HL-60 (cell line): ENCODE measurements around the gene BACH1.

Experiments used
- DNase-seq, 2 experiments: peaks; one replicate each; pipeline ENCODE4 v3.0.0-alpha.2; 2010 to 2020; ENCODE audit warnings: low read depth in 1 of 2, low spot score in 1 of 2
- H3K27ac ChIP-seq: fragments of 250-450 bp; sonication (Bioruptor Pico); replicated peaks from 2 replicates; pipeline ENCODE4 v1.5.1; 2020; ENCODE audit warnings: mild to moderate bottlenecking, moderate library complexity
- H3K27me3 ChIP-seq: fragments of 250-450 bp; sonication (Bioruptor Pico); 2 replicates; pipeline ENCODE4 v1.5.1; 2021; ENCODE audit warnings: mild to moderate bottlenecking, moderate library complexity; ENCODE audit not compliant: insufficient read depth, poor library complexity, severe bottlenecking
- H3K4me3 ChIP-seq: replicated peaks from 2 replicates; pipeline ENCODE4 v1.5.1; 2011; ENCODE audit warnings: mild to moderate bottlenecking, control low read depth, low read length; ENCODE audit not compliant: insufficient read depth
- GABPA ChIP-seq: IDR thresholded peaks from 2 replicates; pipeline ENCODE4 v1.6.1; 2012; ENCODE audit warnings: low read depth
- POLR2AphosphoS5 ChIP-seq: IDR thresholded peaks from 2 replicates; pipeline ENCODE4 v1.6.1; 2012; ENCODE audit warnings: low read depth
- SPI1 ChIP-seq: IDR thresholded peaks from 2 replicates; pipeline ENCODE4 v1.6.1; 2012; ENCODE audit warnings: low read depth, mild to moderate bottlenecking, borderline replicate concordance
- TF ChIP-seq, protein P1 (sequence below): IDR thresholded peaks from 2 replicates; pipeline ENCODE4 v1.6.1; 2012; ENCODE audit warnings: low read depth; ENCODE audit not compliant: insufficient replicate concordance
- TF ChIP-seq, protein P2 (sequence below): IDR thresholded peaks from one replicate; pipeline ENCODE4 v1.5.1; 2011; ENCODE audit warnings: low read length, control low read depth, inconsistent platforms; ENCODE audit not compliant: insufficient read depth

Gene BACH1

DNA sequence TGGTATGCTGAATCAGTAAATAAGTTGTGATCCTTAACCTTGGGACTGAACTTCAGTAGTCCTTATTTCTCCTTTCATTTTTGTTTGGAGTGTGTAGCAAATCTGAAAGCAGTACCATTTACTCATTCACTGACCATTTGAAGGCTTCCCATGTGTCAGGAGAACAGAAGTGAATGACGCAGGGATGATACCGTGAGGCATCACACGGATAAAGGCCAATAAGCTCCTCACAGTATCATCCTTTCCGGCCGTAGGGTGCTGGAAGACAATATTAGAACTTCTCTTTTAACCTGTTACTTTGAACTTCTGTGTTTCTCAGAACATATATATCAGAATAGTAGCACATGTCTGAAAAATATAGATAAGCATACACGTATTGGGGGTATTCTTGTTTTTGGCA is 21.3 kb downstream of the BACH1 start:
- no peak for TF ChIP-seq GABPA
- TF ChIP-seq SPI1: no peak

DNA sequence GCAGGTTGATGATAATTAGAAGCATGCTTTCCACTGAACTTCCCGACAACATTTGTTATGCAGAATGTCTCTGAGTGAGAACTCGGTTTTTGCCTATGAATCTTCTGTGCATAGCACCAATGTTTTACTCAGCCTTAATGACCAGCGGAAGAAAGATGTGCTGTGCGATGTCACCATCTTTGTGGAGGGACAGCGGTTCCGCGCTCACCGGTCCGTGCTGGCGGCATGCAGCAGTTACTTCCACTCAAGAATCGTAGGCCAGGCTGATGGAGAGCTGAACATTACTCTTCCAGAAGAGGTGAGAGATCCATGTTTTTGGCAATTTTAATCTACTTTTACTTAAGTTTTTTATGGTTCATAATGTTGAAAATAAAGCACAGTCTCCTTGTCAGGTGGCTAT is 22.5 kb downstream of the BACH1 start:
- no peak for TF ChIP-seq POLR2AphosphoS5
- no peak for TF ChIP-seq SPI1
- TF ChIP-seq, protein P1, sequence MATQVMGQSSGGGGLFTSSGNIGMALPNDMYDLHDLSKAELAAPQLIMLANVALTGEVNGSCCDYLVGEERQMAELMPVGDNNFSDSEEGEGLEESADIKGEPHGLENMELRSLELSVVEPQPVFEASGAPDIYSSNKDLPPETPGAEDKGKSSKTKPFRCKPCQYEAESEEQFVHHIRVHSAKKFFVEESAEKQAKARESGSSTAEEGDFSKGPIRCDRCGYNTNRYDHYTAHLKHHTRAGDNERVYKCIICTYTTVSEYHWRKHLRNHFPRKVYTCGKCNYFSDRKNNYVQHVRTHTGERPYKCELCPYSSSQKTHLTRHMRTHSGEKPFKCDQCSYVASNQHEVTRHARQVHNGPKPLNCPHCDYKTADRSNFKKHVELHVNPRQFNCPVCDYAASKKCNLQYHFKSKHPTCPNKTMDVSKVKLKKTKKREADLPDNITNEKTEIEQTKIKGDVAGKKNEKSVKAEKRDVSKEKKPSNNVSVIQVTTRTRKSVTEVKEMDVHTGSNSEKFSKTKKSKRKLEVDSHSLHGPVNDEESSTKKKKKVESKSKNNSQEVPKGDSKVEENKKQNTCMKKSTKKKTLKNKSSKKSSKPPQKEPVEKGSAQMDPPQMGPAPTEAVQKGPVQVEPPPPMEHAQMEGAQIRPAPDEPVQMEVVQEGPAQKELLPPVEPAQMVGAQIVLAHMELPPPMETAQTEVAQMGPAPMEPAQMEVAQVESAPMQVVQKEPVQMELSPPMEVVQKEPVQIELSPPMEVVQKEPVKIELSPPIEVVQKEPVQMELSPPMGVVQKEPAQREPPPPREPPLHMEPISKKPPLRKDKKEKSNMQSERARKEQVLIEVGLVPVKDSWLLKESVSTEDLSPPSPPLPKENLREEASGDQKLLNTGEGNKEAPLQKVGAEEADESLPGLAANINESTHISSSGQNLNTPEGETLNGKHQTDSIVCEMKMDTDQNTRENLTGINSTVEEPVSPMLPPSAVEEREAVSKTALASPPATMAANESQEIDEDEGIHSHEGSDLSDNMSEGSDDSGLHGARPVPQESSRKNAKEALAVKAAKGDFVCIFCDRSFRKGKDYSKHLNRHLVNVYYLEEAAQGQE: no peak
- no peak for TF ChIP-seq GABPA
- TF ChIP-seq, protein P2, sequence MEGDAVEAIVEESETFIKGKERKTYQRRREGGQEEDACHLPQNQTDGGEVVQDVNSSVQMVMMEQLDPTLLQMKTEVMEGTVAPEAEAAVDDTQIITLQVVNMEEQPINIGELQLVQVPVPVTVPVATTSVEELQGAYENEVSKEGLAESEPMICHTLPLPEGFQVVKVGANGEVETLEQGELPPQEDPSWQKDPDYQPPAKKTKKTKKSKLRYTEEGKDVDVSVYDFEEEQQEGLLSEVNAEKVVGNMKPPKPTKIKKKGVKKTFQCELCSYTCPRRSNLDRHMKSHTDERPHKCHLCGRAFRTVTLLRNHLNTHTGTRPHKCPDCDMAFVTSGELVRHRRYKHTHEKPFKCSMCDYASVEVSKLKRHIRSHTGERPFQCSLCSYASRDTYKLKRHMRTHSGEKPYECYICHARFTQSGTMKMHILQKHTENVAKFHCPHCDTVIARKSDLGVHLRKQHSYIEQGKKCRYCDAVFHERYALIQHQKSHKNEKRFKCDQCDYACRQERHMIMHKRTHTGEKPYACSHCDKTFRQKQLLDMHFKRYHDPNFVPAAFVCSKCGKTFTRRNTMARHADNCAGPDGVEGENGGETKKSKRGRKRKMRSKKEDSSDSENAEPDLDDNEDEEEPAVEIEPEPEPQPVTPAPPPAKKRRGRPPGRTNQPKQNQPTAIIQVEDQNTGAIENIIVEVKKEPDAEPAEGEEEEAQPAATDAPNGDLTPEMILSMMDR: no peak
- Histone ChIP-seq H3K4me3 (no peak overlapping the region), H3K27ac (no peak overlapping the region), H3K27me3 (no peaks in the 10 kb centered on the region)
- DNase-seq: no peak

More for the DNA sequence above, 21.3 kb downstream of the BACH1 start:
- no peak for DNase-seq
- Histone ChIP-seq H3K4me3 (no peak overlapping the region), H3K27ac (no peak overlapping the region), H3K27me3 (no peaks in the 10 kb centered on the region)

DNA sequence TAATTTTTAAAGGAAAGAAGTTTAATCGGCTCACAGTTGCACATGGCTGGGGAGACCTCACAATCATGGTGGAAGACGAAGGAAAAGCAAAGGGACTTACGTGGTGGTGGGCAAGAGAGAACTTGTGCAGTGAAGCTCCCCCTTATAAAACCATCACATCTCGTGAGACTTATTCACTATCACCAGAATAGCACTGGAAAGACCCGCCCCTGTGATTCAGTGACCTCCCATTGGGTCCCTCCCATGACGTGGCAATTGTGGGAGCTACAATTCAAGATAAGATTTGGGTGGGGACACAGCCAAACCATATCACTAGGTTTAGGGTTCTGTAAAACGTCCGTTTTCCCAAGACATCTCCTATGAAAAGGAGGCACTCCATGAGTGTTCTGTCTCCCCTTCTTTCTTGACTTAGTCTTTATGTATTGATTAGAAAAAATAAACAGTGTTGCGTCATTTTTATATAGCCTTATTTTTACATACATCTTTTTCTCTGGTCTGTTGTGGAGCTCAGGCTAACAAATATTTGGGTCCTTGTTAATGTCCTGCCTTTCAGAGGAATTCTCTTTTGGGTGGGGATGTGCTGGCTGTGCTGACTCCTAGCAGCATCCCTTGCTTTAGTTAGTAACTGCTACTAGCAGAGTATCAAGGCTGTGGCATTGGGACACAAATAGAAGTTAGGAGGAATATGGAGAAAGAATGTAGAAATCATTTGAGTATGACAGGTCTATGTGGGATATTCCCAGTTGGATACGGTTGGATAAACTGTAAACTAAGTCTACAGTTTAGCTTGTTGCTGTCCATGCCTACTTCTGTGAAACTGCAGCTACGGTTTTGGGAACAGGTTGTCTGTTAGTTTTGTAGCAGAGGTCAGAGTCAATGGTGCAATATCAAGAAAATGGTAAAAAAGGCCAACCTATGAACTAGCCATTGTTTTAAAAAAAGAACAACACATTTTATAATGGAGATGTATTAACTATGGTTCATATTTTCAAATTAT is 23.5 kb downstream of the BACH1 start:
- no peak for DNase-seq
- no peak overlapping the region for H3K4me3 ChIP-seq
- H3K27me3 ChIP-seq: no peaks in the 10 kb centered on the region
- H3K27ac ChIP-seq: no peak overlapping the region
- TF ChIP-seq POLR2AphosphoS5: no peak
- no peak for TF ChIP-seq SPI1
- TF ChIP-seq GABPA: no peak
- TF ChIP-seq, protein P2: no peak
- TF ChIP-seq, protein P1: no peak

GRCh38 chr21:29323189-29323588 is 24.5 kb downstream of the BACH1 start:
- Histone ChIP-seq H3K27me3 (no peaks in the 10 kb centered on the region), H3K27ac (no peak overlapping the region), H3K4me3 (no peak overlapping the region)
- DNase-seq: no peak
- TF ChIP-seq, protein P2: no peak
- TF ChIP-seq, protein P1: no peak
